SU-DHL-6 (cell line): Measurements from ENCODE around the gene COX7A1.

Source experiments
- EZH2phosphoT487 ChIP-seq: fragments of 200-600 bp; sonication (generic), shearing (Covaris generic); conservative IDR thresholded peaks from 2 replicates; pipeline ENCODE4 v1.6.1; 2018; ENCODE audit warnings: mild to moderate bottlenecking, antibody characterized with exemption, low read length, moderate library complexity, mixed read lengths
- TF ChIP-seq, protein P1 (sequence below): fragments of 200-600 bp; sonication (generic); IDR thresholded peaks from one replicate; pipeline ENCODE4 v1.5.1; 2017; ENCODE audit warnings: antibody characterized with exemption, mild to moderate bottlenecking, low read length, moderate library complexity; ENCODE audit not compliant: insufficient read depth, poor library complexity, severe bottlenecking

DNA sequence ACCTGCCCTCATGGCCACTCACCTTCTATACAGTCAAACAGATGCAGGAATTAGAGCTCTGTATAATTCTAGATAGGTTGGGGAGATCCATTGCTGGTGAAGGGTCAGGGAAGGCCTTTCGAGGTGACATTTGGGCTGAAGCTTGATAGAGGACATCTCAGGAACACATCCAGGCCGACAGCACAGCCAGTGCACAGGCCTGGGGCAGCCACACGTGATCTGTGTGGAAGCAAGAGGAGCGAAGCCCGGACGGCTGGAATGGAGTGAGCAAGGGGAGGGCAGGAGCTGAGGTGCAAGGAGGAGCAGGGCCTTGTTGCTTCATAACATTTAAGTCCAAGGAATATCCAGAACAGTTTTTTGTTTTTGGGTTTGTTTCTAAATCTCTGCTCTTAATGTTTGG, 45.8 kb downstream of the COX7A1 start:
- TF ChIP-seq, protein P1, sequence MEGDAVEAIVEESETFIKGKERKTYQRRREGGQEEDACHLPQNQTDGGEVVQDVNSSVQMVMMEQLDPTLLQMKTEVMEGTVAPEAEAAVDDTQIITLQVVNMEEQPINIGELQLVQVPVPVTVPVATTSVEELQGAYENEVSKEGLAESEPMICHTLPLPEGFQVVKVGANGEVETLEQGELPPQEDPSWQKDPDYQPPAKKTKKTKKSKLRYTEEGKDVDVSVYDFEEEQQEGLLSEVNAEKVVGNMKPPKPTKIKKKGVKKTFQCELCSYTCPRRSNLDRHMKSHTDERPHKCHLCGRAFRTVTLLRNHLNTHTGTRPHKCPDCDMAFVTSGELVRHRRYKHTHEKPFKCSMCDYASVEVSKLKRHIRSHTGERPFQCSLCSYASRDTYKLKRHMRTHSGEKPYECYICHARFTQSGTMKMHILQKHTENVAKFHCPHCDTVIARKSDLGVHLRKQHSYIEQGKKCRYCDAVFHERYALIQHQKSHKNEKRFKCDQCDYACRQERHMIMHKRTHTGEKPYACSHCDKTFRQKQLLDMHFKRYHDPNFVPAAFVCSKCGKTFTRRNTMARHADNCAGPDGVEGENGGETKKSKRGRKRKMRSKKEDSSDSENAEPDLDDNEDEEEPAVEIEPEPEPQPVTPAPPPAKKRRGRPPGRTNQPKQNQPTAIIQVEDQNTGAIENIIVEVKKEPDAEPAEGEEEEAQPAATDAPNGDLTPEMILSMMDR: no peak
- TF ChIP-seq EZH2phosphoT487: no peak
